Limb (tissue), 2 donors: Measurements from ENCODE around the gene RBMS3.
"Not testable (repeated sequence)": the region's sequence is repeated elsewhere in the genome, so short reads cannot be mapped to it uniquely, and the experiment has no call there.

Experiments
- DNase-seq, 2 donors: peaks; one replicate each; pipeline ENCODE4 v3.0.0-alpha.2; 2016; ENCODE audit errors: extremely low spot score in 2 of 2

RBMS3 gene

DNA sequence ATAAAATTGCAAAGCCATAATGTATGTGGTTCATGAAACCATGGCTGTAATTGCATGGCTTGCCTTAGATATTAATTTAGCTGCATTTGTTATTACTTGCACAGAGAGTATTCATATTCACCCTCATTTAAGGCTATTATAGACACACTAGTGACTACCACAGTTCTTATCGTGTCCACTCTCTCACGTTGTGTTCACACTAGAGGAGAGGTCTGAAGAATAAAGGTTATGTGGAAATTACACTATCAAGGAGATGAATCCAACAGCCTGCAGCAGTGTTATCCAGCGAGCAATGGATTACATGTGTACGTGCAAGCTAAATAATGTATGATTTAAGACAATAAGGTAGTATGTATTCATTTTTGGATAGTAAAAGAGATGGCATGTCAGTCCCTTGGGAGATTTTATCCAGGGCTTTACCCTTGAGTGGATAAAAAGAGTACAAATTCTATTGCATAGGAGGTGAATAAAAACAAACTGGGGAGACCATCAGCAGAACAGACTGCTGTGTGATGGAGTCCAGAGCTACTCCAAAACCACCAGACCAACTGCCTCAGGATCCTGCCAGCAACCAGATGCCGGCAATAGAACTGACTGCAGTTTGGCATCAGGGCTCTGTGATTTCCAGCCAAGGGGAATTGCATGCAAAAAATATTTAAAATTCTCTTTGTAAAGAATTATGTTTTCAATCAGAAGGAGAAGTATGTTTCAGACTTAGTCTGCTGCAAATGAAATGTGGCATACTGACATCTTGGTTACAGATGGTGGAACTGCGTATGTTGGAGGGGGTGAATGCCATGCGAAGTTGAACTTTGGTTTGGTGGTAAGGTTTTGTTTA is 146.6 kb downstream of the RBMS3 start:
- no peak for DNase-seq

DNA sequence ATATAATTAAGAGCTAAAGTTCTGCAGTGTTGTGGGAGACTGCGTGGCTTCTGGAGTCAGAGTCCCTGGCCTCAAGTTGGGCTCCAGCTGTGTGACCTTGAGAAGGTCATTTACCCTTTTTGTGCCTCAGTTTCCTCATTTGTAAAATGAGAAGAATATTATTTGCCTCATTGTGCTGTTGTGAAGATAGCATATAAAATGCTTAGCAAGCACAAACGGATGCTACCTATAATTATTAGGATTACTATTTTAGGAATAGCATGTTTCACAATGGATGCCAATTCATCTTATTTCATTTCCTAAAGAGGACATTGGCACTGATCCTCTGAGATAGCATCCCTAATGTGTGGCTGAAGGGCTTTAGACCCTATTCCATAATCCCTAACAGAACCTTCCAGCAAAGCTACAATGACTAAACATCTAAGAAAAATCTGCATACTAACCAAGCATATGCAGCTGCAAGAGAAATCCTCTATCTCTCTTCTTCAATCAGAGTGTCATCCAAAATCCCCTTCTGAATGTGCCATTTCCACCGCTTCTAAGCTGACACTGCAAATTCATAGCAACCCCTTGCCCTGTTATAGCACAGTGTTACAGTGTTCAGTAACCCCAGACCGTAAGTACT is 148.3 kb downstream of the RBMS3 start:
- no peak for DNase-seq

DNA sequence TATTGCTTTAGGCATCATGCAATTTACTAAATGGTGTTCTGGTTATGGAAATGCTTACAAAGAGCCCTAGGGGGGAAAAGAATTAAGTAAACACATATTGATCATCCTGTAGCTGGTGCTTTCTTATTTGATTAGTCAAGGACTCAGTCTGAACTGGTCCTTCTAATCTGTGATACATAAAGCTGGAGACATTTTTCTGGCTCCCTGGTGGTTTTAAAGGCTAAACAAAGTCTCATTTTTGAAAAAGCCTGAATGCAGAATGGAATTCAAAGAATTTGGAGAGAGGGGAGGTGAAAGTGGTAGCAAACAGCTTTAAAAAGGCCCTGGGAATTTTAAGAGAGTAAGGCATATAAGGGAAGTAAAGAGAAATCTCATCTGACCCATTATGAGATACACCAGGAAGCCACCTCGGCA is 149.7 kb downstream of the RBMS3 start:
- DNase-seq = no peak

DNA sequence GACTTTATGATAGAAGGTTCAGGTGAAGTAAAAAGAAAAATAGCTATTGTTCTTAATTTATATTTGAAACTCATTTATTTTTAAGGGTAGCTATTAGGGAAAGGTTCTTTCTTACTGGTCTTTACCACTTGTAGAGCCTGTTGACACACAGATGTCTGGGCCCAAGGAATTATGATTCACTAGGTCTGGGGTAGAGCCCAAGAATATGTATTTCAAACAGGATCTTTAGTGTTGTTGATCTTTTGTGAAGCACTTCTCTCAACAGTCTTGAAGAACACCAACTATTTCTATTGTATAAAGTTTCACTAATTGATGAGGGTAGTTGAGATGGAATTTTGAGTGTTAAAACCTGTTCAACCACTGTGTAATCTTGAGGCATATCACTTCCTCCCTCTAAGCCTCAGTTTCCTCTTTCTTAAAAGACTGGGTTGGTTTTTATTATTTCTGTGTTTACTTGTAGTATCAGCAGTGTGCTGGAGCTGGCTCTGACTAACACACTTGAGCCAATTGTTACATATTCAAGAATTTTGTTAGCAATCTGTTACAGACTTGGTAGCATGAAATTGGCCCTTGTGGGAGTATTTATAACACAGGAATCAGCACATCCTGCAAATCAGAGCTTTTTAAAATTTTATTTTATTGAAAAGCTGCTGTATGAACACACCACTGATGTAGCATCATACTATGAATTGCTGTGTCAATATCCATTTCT is 155.9 kb downstream of the RBMS3 start:
- no peak for DNase-seq

DNA sequence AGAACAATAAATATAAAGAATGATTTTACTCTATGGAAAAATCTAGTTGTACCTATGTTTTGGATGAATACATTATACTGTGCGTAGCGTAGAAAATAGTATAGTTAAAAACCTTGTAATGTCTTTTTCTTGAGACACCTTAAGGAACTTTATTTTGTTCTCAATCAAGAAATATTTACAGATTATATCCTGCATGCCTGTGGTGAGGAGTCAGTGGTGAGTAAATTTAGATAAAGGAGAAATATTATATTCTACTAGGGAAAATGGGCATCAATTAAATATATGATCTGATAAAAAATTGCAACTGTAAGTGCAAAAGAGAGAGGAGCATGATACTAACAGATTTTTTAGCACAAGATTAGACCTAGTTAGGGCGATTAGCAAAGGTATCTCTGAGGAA is 157.7 kb downstream of the RBMS3 start:
- DNase-seq = no peak

DNA sequence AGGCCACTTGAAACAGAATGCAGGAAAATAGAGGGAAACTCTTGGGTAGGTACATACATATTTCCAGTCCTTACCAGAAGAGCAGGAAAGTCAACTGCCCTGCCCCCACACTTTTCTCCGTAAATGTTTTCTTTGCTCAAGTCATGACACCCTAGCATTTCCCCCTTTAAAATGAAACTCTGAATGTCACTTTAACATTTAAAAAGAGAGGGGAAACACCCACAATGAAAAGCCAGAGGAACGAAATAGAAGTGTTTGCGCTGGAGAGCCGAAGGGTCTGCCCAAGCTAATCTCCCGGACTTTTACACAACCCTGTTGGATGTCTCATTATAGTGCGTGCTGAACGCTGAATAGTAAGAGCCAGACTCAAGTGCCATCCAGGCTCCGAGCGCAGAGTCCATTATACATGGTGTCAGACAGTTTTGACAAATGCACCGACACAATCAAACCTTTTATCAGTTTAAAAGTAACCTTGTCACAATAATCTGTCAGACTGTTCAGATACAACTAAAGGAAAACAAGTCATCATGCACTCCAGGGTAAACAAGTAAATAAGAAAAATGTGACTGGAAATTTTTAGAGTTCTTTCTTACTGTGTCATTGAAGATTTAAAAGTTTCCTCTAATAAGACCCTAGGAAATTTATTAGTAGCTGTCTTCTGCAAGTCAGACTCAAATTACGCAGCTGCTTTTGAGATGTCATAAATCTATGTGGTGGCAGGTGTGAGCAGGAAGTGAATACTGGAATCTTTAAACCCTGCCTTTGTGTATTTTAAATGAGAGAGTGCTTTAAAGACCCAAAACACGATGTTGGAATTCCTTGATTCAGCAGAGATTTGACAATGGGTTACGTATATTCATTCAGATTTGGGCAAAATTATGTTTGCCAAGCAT is 159.8 kb downstream of the RBMS3 start:
- DNase-seq = peak; percentile 35 to 45

DNA sequence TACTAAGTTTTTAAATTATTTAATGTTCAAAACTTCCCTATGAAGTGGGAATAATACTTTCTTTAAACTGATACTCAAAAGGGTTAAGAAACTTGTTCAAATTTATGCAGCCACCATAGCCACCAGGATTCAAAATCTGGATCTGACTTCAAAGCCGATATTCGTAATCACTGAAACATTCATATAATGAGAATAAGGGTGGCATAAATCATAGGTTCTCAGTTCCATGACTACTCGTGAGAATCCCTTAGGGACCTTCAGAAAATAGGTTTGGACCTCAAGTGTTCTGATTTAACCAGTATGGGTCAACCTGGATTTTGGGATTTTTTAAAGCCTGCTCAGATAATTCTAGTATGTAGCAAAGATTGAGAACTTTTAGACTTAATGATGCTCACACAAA is 160.6 kb downstream of the RBMS3 start:
- no peak for DNase-seq

DNA sequence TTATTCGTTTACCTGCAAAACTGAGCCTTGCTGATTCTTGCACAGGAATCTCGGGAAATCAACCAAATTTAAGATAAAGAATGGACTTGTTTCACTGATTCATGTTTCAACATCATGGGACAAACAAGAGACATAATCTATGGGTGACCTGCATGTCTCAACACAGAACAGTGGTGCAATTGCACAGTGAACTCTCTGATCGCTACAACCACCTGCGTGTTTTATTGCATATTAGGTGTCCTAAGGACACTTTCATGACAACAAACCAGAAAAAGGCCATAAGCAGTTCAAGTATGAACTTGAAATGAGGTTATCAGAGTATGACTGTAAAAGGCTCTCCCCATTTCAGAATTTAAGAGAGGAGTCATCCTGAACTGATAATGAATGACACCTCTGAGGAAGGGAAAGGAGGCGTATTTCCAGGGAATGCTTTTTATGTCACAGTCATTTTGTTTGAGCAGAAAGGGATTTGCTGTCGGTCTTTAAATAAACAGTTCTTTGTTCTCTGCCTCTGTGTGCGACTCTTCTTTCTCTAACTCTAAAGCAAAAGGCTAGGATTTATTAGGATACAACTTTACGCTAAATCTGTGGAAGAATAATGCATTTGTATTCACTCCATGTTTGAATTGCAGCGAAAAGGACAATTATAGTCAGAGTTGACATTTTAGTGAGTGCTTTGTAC is 167.2 kb downstream of the RBMS3 start:
- no peak for DNase-seq

DNA sequence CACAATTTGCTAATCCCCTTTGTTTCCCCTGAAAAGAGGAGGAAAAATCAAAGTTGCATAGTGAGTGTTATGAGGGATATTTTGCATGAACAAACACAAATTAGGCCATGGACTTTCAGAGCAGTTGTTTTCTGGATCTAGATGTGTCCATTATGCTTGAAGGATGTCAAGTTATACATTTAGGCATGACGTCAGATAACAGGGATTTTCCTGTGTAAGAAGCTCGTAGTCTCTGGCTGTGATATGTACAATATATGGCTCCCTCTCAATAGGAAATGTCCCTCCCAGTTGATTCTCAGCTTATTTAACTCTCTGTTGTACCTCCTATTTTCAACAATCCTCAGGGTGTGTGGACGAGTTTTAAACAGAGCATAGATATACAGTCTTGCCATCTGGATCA is 171.0 kb downstream of the RBMS3 start:
- DNase-seq = no peak

DNA sequence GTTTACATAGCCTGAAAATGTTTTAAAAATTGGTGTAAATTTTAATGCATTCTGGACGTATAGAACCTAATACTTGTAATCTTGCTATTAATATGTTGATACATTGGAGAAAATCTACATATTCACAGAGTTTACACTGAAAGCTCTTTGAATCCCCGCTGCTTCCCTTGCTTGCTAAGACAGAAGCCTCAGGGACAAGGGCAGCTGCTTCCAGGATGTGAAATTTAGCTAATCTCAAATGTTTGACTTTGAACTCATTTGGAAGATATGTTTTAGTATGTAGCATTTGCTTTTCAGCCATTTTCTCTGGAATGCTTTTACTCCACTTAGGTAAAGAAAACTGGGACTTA is 172.0 kb downstream of the RBMS3 start:
- no peak for DNase-seq

DNA sequence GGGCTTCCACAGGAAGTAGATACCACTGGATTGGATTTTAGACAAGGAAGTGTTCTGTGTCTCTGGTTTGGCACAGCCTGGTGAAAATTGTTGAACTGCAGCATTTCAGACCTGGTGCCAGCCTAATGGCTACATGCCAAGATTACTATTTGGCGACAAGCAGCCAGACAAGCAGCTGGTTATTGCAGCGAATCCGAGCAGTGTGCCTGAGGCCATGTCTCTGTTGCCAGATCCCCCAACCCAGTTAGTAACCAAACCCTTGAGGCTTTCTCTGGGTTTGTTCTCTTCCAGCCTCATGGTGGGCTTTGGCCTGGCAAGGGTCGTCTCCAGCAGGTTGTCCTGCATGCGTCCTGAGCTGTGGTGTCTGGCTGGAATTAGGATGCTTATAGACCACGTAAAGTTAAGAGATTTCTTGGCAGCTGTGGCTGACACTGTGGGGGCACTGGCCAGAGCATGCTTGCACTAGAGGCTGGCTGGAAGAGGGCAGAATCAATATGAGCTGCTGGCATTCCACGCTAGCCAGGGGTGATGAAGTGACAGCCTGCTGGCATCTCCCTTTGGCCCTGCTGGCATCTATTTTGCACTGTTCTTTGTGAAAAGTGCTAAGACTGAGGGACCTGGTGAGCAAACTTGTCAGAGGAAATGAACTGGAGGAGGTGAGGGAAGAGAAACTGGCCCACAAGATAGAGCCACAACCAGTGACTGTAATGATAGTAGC is 172.6 kb downstream of the RBMS3 start:
- DNase-seq = peak; percentile 48 to 54

DNA sequence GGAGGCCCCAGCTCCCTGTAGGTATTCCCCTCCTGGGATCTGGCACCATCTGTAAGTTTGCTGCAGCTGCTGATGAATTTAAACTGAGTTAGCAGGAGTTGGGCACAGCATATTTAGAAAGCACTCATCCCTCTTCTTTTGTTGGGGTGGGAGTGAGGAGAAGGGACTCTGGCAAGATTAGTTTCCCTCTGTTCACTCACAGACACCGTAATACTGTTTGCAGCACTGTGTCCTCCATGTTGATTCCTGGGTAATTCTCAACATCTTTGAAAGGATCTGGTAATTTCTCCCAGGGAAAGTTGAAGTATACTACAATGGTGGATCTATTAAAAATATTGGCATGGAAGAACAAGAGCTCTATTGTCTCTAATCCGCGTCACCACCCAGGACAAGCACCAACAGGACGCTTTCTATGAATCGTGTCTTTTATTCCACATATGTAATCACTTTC is 173.3 kb downstream of the RBMS3 start:
- no peak for DNase-seq

DNA sequence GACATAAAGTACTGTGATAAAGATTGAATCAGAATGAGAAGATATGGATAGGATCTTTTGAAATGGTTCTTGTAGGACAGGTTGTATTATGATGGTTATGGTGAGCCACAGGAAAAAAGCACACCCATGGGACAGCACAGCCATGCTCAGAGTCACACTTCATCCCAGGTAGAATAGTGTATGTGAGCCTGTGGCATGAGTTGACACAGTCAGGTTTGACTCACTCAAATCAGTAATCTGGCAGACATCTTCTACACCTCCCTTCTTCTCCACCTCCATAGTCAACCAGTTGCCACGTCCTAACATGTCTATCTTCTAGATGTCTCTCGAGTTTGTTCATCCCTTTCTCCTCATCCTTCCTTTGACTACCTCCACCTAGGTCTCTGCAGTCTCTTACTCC is 176.0 kb downstream of the RBMS3 start:
- no peak for DNase-seq

DNA sequence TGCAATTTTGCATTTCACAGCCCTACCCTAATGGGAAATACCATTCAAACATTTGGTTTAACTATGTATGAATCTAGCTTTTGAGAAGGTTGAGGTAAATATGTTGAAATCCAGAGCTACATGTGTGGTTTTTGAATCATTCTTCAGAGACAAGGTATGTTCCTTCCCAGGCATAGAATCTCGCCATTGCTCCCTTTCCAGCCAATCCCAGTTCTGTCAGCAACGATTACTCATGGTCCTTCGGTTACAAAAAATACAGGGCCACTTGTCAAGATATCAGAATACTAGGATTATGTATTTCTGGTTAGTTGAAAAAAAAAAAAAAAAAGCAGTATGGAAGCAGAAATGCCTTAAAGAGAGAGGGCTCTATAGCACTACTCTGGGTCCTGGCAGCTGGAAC is 182.4 kb downstream of the RBMS3 start:
- no peak for DNase-seq

DNA sequence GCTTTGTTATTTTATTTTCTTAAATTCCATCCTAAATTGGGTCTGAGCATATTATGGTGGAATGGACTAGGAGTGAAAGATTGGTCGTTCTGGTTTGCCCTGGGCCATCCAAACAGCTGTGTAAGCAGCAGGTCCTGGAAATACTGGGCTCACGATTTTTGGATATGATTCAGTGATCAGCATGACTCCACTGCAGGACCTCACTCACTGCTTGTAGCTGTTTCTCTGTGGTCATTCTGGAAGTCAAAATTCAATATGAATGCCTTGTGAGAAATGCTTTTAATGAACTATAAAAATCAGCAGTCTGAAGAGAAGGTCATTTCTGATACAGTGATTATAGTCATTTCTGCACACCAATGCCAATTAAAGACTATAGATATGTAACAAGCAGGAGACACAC is 185.0 kb downstream of the RBMS3 start:
- DNase-seq = no peak

DNA sequence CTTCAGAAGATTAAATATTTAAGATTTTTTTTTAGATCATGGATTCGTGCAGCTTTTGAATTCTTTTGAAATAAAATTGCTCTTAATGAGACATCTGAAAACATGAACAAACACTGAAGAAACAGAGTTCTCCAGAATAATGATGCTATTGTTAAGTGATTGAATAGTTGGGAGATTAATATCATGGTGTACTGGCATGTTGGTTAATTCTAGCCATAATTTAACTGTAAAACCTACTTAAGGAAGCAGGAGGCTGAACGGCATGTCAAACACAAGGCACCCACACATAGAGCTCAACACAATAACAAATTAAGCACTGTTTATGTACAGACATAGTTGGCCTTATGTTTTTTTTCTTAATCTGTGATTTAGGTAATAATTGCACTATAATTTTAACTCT is 185.6 kb downstream of the RBMS3 start:
- no peak for DNase-seq

DNA sequence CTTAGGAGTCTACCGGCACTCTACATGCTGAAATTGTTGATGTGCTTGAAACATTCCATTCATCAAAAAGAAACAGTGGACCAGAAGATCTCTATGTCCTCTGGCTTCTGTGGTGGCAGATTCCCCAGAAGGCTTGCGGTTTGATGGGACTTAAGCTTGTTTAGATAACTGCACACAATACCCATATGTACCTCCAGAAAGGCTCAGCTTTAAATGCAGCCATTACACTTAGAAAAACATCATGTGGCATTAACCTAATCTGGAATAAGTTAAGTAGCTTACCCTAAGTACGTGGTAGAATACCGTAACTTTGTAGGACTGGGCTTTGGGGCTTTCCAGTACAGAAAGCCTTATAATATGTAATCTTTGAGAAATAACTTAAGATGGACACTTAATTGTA is 187.3 kb downstream of the RBMS3 start:
- DNase-seq = no peak

DNA sequence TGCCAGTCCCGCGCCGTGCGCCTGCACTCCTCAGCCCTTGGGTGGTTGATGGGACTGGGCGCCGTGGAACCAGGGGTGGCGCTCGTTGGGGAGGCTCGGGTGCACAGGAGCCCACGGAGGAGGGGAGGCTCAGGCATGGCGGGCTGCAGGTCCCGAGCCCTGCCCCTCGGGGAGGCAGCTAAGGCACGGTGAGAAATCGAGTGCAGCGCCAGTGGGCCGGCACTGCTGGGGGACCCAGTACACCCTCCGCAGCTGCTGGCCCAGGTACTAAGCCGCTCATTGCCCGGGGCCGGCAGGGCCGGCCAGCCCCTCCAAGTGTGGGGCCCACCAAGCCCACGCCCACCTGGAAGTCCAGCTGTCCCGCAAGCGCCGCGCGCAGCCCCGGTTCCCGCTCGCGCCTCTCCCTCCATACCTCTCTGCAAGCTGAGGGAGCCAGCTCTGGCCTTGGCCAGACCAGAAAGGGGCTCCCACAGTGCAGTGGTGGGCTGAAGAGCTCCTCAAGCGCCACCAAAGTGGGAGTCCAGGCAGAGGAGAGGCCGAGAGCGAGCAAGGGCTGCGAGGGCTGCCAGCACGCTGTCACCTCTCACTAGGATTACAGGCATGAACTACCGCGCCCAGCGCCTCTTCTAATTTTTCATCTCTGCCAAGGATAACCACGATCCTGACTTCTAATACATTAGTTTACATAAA is 192.8 kb downstream of the RBMS3 start:
- not testable (repeated sequence) for DNase-seq

DNA sequence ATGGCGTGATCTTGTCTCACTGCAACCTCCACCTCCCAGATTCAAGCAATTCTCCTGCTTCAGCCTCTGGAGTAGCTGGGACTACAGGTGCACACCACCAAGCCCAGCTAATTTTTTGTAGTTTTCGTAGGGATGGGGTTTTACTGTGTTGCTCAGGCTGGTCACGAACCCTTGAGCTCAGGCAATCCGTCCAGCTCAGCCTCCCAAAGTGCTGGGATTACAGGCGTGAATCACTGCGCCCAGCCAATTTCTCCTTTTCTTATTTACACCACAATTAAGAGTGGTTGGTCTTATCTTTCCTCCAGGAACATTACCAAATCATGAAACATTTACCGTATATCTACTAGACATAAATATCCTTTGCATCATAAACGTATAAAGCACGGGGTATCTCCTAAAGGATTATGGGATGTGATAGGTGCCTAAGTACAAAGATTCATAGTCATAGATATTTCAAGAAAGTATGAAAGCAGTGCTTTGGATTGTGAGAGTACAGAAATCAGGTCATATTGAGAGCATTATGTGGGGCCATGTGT is 194.5 kb downstream of the RBMS3 start:
- DNase-seq = no peak
